GM19025 (cell line): ENCODE measurements around the gene GDAP2.
A peak's percentile ranks its signal among the peaks of the same experiment; 100 is the strongest.
"Not testable (repeated sequence)": the region's sequence is repeated elsewhere in the genome, so short reads cannot be mapped to it uniquely, and the experiment has no call there.

ENCODE experiments used
- ATAC-seq: cut with Tn5 transposase; IDR thresholded peaks from one replicate; pipeline ENCODE4 v1.9.1; 2021; ENCODE audit warnings: mild to moderate bottlenecking, low read depth, moderate library complexity; ENCODE audit not compliant: unreplicated experiment

Gene GDAP2

GRCh38 chr1:117902944-117903343, 26.5 kb downstream of the GDAP2 start:
- no peak for ATAC-seq

DNA sequence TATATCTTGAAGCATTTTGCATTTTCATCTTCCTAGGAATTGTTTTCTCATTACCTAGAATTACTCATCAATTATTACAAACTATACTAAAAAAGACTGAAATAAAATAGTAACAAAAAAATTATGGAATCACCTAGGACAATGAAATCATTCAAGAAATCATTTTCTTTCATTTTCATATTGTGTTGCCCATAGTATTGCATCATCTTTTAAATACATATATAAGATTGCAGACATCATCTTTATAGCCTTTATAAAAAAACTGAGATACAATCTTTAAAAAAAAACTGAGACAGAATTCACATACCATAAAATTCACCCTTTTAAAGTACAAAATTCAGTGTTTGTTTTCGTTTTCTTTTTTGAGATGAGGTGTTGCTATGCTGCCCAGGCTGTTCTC, 29.6 kb downstream of the GDAP2 start:
- ATAC-seq, result no peak

DNA sequence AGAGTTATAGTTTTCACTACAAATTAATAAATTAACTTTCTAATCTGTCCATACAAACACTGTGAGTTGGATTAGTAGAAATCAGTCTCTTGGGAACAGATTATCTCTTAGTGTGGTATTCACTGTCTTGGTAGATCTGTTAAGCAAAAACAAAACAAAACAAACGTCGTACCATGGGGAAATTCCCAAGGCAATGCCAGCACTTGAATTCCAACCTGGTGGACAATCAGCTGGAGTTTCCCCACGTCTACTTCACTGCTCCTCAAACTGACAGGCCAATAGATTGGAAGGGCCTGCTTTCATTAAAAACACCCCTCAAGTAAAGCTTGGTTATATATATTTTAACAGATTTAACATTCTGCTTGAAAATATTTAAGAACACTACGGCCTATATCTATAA, 31.9 kb downstream of the GDAP2 start:
- ATAC-seq, result no peak

DNA sequence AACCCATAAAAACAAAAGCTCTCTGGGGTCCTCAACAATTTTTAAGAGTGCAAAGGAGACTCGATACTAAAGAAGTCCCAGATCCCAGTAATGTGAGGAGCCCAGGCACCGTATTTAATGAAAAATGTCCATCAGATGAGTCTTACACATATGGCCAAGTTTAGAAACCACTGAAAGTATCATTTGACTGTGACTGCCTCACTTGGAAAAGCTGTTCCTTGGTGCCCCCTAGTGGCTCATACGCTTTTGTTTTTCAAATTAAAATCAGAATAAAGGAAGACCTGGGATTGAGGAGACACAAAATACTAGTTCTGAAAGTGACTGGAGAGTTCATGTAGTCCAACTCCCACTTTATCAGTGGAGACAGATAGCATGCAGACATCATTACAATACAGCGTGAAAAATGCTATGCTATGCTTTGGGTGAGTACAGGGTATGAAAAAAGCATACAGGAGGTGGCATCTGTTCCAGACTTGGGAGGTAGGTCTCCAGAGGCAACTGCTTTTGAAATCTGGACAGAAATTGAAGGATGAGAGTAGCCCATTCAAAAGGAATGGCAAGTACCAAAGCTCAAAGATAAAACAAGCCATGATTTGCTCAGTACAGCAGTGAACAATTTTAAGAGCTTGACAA, 33.8 kb downstream of the GDAP2 start:
- ATAC-seq, result peak; percentile 77

- ATAC-seq, result no peak
Observed at GRCh38 chr1:117894078-117894477, 35.3 kb downstream of the GDAP2 start.

- no peak for ATAC-seq
Observed at GRCh38 chr1:117892512-117892911, 36.9 kb downstream of the GDAP2 start.

GRCh38 chr1:117890452-117890851, 39.0 kb downstream of the GDAP2 start:
- no peak for ATAC-seq

- no peak for ATAC-seq
Observed at GRCh38 chr1:117886101-117886795, 43.2 kb downstream of the GDAP2 start.

DNA sequence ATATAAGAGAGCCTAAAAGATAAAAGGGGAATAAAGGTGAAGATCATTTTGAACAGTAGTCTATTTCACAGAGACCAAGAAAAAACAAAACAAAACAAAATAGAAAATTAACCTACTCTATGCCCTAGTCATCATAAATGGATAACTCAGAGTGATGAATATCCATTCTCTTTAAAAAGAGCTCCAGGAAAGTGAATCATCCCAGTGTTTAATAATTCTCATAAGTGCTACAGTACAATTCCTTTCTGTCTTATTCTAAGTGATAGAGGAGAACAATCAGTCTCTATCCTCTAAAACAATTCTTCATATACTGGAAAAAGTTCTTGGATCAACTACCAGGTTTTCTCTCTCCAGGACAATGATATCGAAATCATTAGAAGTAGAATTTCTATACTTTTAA, 45.8 kb downstream of the GDAP2 start:
- ATAC-seq, result no peak

GRCh38 chr1:117879284-117879683, 50.1 kb downstream of the GDAP2 start:
- no peak for ATAC-seq

GRCh38 chr1:117877823-117878222, 51.6 kb downstream of the GDAP2 start:
- ATAC-seq, result no peak

DNA sequence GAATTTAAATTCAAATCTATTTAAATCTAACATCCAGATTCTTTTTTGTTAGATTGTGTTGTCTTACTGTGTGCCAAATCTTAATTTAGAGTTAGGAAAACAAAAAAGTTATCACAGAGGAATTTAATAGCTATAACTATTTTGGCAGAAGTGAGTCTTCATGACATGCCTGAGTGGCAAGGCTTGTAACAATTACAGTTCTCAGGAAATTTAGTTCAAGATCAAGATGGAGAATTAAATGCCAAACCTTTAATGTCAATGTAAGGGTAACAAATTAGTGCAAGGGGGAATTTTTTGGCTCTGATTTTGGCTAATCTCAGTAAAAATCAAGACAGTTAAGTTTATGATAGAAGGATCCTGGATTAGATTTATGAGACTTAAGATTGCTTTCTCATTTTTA, 58.4 kb downstream of the GDAP2 start:
- ATAC-seq, result no peak

DNA sequence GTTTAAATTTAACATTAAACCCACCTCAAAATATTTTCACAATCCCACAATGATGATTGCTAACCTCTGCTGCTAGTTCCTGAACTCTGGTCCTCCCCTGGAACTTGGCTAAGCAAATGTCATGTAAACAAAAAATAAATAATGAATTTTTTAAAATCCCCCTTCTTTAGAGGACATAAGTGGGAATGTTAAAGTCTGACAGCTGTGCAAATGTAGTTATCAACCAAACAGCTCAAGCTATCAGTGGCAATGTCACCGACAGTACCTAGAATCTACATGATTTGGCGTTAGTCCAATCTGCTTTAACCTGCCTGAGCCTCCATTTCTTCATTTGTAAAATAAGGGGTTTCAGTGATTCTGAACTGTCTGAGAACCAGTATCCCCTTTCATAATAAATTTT, 67.7 kb downstream of the GDAP2 start:
- ATAC-seq, result no peak

GRCh38 chr1:117860896-117861610, 68.4 kb downstream of the GDAP2 start:
- no peak for ATAC-seq

DNA sequence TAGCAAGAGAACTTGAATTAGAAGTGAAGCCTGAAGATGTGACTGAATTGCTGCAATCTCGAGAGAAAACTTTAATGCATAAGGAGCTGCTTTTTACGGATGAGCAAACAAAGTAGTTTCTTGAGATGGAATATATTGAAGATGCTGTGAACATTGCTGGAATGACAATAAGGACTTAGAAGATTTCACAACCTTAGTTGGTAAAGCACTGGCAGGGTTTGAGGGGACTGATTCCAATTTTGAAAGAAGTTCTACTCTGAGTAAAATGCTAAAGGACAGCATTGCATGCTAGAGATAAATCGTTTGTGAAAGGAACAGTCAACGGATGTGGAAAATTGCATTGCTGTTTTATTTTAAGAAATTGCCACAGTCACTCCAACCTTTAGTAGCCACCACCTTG, 69.5 kb downstream of the GDAP2 start:
- no peak for ATAC-seq

DNA sequence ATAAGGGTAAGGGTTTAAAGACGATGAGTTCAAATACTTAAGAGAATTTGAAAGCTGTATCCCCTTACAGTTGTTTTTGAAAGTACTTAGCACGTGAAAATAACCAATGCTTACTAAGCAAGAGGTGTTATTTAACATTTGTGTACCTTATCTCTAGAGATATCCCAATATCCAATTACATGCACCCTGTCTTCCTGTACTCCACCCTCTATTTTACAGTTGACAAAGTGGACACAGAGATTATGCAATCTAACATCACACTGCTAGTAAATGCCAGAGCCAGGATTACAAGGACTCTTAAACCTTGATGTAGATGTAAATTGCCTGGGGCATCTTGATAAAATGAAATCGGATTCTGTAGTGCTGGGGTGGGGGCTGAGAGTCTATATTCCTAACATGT, 72.0 kb downstream of the GDAP2 start:
- no peak for ATAC-seq

DNA sequence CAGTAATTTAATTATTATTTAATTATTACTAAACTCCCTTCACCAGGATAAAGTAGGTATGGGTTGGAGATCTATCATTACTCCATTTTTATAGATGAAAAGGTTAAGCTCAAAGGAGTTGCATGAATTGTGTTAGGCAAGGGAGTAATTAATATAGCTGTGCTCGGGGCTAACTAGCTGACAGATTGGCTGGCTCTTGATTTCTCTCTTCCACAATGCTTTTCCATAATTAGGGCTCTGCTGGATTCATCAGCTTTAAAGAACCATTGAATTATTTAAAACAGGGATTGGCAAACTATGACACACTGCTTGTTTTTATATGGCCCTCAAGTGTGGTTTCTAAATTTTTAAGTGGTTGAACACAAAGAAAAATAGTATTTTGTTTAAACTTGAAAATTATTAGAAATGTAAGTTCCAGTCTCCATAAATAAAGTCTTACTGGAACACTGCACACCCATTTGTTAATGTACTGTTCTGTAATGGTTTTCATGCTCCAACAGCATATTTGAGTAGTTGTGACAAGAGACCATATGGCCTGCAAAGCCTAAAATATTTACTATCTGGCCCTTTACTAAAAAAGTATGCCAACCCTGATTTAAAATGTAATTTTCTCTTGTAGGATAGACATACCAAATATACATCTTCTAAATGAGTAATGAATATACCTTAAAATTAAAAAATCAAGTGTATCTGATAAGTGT, 76.4 kb downstream of the GDAP2 start:
- no peak for ATAC-seq

DNA sequence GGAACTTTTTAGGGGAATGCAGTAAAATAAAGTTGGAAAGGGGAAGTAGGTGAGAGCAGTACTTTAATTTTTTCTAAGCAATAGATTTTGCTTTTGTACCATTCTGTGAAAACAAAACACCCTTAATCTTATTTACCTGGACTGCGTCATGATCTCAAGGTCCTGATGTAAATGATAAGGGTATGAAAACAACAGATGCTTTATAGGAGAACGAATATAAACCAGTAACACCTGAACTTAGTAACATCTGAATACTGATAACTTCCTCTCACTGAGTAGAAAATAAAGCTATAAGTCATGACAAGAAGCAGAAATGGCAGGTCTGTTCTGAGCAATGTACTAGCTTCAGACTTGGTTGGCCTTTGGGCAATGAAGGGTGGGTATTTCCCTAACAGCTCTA, 77.7 kb downstream of the GDAP2 start:
- ATAC-seq, result no peak

DNA sequence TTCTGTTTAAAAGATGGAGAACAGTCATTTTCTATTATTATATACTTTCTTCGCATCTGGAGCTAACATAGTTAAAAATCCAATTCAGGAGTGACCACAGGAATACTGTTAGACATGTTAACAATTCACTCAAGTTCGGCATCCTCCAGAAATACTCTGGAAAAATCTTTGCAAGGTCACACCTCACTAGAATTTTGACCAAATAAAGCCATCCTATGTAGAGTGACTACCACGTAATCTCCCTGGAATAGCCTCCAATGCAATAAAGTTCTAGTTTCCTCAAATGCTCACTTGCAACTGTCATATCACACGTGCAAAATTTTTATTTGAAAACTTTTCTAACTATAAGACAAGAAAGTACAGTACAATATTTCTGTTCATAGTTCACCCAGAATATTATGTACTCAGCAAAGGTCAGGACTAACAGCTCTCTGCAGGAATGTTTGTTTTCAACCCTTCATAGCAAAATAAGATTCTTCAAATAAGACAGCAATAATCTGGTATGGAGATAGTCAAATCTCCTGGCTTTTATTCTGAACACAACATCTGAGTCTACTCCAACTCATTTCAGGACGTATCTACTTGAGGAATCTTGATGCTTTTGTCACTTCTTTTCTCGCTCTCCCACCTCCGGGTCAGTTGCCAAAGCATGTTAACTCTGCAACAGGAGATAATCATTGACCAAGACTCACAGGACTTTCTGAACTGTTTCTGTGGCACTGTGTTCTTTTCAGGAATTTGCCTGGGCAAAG, 82.6 kb downstream of the GDAP2 start:
- ATAC-seq, result no peak

- not testable (repeated sequence) for ATAC-seq
Observed at GRCh38 chr1:117844478-117844877, 84.9 kb downstream of the GDAP2 start.

DNA sequence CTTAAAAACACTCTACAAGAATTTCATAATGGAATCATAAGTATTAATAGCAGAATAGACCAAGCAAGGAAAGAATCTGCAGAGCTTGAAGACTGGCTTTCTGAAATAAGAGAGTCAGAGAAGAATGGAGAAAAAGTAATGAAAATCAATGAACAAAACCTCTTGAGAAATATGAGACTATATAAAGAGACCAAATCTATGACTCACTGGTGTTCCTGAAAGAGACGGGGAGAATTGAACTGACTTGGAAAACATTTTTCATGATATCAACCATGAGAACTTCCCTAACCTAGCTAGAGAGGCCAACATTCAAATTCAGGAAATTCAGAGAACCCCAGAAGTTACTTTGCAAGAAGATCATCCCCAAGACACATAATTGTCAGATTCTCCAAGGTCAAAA, 85.6 kb downstream of the GDAP2 start:
- no peak for ATAC-seq
